ENCODE results near the gene PRKACA.

The PRKACA gene

GRCh38 chr19:14156971-14157717 is 39.6 kb upstream of the PRKACA start:
- H3K4me3 ChIP-seq (replicated peaks; ENCODE audit: low read depth, low read length), result no peak overlapping the region
- TF ChIP-seq, protein P1, sequence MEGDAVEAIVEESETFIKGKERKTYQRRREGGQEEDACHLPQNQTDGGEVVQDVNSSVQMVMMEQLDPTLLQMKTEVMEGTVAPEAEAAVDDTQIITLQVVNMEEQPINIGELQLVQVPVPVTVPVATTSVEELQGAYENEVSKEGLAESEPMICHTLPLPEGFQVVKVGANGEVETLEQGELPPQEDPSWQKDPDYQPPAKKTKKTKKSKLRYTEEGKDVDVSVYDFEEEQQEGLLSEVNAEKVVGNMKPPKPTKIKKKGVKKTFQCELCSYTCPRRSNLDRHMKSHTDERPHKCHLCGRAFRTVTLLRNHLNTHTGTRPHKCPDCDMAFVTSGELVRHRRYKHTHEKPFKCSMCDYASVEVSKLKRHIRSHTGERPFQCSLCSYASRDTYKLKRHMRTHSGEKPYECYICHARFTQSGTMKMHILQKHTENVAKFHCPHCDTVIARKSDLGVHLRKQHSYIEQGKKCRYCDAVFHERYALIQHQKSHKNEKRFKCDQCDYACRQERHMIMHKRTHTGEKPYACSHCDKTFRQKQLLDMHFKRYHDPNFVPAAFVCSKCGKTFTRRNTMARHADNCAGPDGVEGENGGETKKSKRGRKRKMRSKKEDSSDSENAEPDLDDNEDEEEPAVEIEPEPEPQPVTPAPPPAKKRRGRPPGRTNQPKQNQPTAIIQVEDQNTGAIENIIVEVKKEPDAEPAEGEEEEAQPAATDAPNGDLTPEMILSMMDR (IDR thresholded peaks at IDR 0.05; ENCODE audit: insufficient read depth, low read length, poor library complexity, severe bottlenecking), result no peak
- no peaks in the 10 kb centered on the region for H3K27me3 ChIP-seq (replicated peaks; ENCODE audit: control insufficient read depth, insufficient read depth, low read length)
- no peaks in the 10 kb centered on the region; the same call in 1 of the 2 replicates for H3K36me3 ChIP-seq (ENCODE audit: control insufficient read depth, insufficient read depth, low read length)
- DNase-seq (ENCODE audit: extremely low read depth, insufficient read length), result no peak

GRCh38 chr19:14156122-14156521 is 38.6 kb upstream of the PRKACA start:
- Histone ChIP-seq H3K4me3 (replicated peaks; ENCODE audit: low read depth, low read length) (no peak overlapping the region), H3K36me3 (ENCODE audit: control insufficient read depth, insufficient read depth, low read length) (no peaks in the 10 kb centered on the region; the same call in 1 of the 2 replicates), H3K27me3 (replicated peaks; ENCODE audit: control insufficient read depth, insufficient read depth, low read length) (no peaks in the 10 kb centered on the region)
- TF ChIP-seq, protein P1 (IDR thresholded peaks at IDR 0.05; ENCODE audit: insufficient read depth, low read length, poor library complexity, severe bottlenecking), result no peak
- no peak for DNase-seq (ENCODE audit: extremely low read depth, insufficient read length)

DNA sequence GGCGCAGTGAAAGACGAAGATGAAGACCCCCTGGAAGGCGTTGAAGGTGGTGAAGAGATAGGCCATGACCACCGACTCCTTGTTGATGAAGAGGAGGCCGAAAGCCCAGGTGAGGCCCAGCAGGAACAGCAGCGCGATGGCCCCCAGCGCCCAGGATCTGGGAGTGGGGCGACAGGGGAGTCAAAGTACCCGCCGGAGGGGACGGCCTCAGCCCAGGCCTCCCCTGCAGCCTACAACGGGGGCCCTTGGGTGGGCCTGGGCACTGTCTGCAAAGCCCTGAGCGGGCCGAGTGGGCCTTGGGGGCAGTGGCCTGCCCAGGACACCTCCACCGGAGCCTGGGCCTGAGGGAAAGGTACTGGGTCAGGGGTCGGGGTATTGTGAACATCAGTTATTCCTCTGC is 37.8 kb upstream of the PRKACA start:
- DNase-seq (ENCODE audit: extremely low read depth, insufficient read length), result no peak
- Histone ChIP-seq H3K36me3 (ENCODE audit: control insufficient read depth, insufficient read depth, low read length) (no peaks in the 10 kb centered on the region; the same call in 1 of the 2 replicates), H3K4me3 (replicated peaks; ENCODE audit: low read depth, low read length) (no peak overlapping the region), H3K27me3 (replicated peaks; ENCODE audit: control insufficient read depth, insufficient read depth, low read length) (no peaks in the 10 kb centered on the region)
- TF ChIP-seq, protein P1 (IDR thresholded peaks at IDR 0.05; ENCODE audit: insufficient read depth, low read length, poor library complexity, severe bottlenecking), result no peak

DNA sequence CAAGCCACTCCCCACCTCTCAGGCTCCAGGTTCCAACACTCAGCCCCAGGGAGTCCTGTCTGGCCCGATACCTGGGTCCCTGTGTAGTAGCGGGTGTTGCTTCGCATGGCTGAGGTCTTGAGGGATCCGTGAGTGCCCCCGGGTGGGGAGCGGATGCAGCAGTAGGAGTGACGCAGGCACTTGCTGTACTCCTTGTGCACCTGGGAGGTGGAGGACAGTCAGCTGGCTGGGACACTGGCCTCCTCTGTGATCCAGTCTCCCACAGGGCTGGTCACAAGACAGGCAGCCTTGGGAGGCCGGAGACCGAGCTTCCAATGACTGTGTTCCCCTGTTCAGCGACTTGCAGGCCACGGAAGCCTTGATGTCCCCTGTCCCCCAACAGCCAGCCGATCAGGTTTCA is 35.2 kb upstream of the PRKACA start:
- H3K4me3 ChIP-seq (replicated peaks; ENCODE audit: low read depth, low read length), result no peak overlapping the region
- no peaks in the 10 kb centered on the region for H3K27me3 ChIP-seq (replicated peaks; ENCODE audit: control insufficient read depth, insufficient read depth, low read length)
- no peaks in the 10 kb centered on the region; the same call in 1 of the 2 replicates for H3K36me3 ChIP-seq (ENCODE audit: control insufficient read depth, insufficient read depth, low read length)
- TF ChIP-seq, protein P1 (IDR thresholded peaks at IDR 0.05; ENCODE audit: insufficient read depth, low read length, poor library complexity, severe bottlenecking), result no peak
- no peak for DNase-seq (ENCODE audit: extremely low read depth, insufficient read length)

DNA sequence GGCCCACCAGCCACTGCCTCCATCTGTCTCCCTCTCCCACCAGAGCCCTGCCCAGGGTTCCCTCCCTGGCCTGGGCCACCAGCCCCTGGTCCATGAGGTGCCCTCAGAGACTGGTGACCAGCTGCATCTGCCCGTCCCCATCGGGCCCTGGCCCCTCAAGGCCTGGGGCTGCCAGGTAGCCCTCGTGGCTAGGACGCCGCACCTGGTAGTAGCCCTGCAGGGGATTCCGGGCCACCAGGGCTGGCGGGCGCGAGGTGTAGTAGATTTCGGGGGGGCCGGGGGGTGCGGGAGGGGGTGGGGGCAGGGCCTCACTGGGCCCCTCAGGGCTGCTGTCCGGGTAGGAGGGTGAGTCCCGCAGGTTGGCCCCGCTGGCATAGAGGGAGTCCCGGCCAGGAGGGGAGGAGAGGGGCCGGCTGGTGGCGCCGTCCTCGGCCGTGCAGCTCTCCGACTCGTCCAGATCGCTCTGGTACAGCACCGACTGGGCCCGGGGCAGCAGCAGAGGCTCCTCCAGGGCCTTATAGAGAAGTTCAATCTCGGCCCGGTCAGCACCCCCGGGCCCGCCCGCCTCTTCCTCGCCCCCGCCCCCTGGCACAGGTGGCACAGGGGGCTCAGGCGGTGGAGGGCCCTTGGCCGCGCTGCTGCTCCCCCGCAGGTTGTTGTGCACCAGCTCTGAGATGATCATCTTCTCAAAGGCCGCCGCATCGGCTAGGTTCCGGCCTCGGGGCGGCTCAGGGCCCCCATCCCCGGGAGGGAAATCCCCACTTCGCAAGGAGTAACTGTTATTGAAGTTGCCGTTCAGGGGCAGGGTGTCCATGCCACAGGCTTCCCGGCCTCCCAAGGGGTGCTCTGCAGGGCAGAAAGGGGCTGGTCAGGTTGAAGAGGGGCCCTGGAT is 33.5 kb upstream of the PRKACA start:
- DNase-seq (ENCODE audit: extremely low read depth, insufficient read length), result no peak
- H3K4me3 ChIP-seq (replicated peaks; ENCODE audit: low read depth, low read length), result no peak overlapping the region
- H3K27me3 ChIP-seq (replicated peaks; ENCODE audit: control insufficient read depth, insufficient read depth, low read length), result no peaks in the 10 kb centered on the region
- TF ChIP-seq, protein P1 (IDR thresholded peaks at IDR 0.05; ENCODE audit: insufficient read depth, low read length, poor library complexity, severe bottlenecking), result no peak
- no peaks in the 10 kb centered on the region; the same call in 1 of the 2 replicates for H3K36me3 ChIP-seq (ENCODE audit: control insufficient read depth, insufficient read depth, low read length)
